ENCODE data around the gene GALNT2.

Gene GALNT2

DNA sequence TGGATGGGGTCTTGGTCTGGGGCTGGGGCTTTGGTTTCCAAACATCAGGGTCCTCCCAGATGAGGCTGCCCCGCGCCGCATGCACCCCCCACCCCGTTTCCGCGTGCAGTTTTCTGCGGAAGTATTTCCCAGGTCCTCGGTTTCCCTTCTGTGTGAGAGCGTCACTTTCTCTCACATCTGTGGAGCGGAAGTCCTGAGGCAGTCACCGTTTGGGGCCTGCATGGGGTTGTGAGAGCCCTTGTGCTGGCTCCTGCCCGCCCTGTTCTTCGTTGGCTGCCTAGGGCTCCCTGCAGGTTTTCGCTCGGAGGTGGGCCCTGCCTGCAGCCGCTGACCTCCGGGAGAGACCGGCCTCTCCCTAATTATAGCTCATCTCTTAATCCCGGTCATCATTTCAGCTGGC is 88.0 kb downstream of the GALNT2 start:
- no peak overlapping the region for H3K4me3 ChIP-seq (ENCODE audit: low read depth, low read length)
- H3K4me1 ChIP-seq (ENCODE audit: control insufficient read depth, insufficient read depth, low read length, unreplicated experiment), result peaks cover 28% of the 10 kb centered on the region
- H3K27me3 ChIP-seq (ENCODE audit: insufficient read depth, low read length), result no peaks in the 10 kb centered on the region
- no peak overlapping the region for H3K27ac ChIP-seq (ENCODE audit: low read depth, low read length)
- no peak overlapping the region for H2AFZ ChIP-seq (ENCODE audit: low read length, unreplicated experiment)
- H3K79me2 ChIP-seq (ENCODE audit: control insufficient read depth, insufficient read depth, low read length, unreplicated experiment), result peaks cover 88% of the 10 kb centered on the region
- H3K36me3 ChIP-seq (ENCODE audit: insufficient read depth, low read length), result peaks cover 8% of the 10 kb centered on the region; the same call in 1 of the 2 replicates

DNA sequence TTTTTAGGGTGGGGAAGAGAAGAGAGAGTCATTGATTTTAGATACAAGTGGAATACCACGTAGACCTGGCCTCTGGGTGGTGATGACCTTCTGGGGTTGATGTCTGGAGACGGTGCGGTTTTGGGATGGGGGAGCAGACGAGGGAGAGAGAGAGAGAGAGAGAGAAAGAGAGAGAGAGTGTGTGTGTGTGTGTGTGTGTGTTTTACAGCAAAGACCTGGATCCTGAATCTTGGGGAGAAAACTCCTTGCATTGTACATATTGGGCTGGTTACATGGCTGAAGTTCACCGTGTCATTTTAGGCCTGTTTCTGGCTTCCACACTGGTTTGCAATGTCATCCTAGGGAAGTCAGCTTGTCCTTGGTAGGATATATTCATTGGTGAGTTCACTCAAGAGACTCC is 89.0 kb downstream of the GALNT2 start:
- H3K27ac ChIP-seq (ENCODE audit: low read depth, low read length), result no peak overlapping the region
- no peak overlapping the region for H3K4me3 ChIP-seq (ENCODE audit: low read depth, low read length)
- no peaks in the 10 kb centered on the region for H3K27me3 ChIP-seq (ENCODE audit: insufficient read depth, low read length)
- peaks cover 8% of the 10 kb centered on the region; the same call in 1 of the 2 replicates for H3K36me3 ChIP-seq (ENCODE audit: insufficient read depth, low read length)
- H3K79me2 ChIP-seq (ENCODE audit: control insufficient read depth, insufficient read depth, low read length, unreplicated experiment), result peaks cover 85% of the 10 kb centered on the region
- no peak overlapping the region for H2AFZ ChIP-seq (ENCODE audit: low read length, unreplicated experiment)
- H3K4me1 ChIP-seq (ENCODE audit: control insufficient read depth, insufficient read depth, low read length, unreplicated experiment), result peaks cover 27% of the 10 kb centered on the region

DNA sequence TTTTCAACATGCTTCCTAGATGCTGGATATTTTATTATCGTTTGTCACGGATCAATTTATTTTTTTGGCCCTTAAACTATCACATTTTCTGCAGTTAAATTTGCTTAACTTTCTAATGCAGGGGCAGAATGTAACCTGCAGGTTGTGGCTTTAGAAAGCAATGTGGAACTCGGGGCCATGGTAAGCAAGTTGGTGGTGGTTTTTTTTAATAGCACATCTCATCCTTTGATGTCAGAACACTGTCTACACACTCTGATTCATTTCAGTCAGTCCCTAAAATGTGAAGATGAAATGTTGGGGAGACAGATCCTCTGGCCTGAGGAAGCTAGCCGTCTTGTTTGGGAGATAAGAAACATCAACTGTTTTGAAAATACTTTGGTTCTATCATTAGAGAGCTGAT is 89.5 kb downstream of the GALNT2 start:
- peaks cover 27% of the 10 kb centered on the region for H3K4me1 ChIP-seq (ENCODE audit: control insufficient read depth, insufficient read depth, low read length, unreplicated experiment)
- H3K79me2 ChIP-seq (ENCODE audit: control insufficient read depth, insufficient read depth, low read length, unreplicated experiment), result peaks cover 85% of the 10 kb centered on the region
- H3K27ac ChIP-seq (ENCODE audit: low read depth, low read length), result no peak overlapping the region
- H3K4me3 ChIP-seq (ENCODE audit: low read depth, low read length), result no peak overlapping the region
- H3K27me3 ChIP-seq (ENCODE audit: insufficient read depth, low read length), result no peaks in the 10 kb centered on the region
- no peak overlapping the region for H2AFZ ChIP-seq (ENCODE audit: low read length, unreplicated experiment)
- H3K36me3 ChIP-seq (ENCODE audit: insufficient read depth, low read length), result peaks cover 8% of the 10 kb centered on the region; the same call in 1 of the 2 replicates

DNA sequence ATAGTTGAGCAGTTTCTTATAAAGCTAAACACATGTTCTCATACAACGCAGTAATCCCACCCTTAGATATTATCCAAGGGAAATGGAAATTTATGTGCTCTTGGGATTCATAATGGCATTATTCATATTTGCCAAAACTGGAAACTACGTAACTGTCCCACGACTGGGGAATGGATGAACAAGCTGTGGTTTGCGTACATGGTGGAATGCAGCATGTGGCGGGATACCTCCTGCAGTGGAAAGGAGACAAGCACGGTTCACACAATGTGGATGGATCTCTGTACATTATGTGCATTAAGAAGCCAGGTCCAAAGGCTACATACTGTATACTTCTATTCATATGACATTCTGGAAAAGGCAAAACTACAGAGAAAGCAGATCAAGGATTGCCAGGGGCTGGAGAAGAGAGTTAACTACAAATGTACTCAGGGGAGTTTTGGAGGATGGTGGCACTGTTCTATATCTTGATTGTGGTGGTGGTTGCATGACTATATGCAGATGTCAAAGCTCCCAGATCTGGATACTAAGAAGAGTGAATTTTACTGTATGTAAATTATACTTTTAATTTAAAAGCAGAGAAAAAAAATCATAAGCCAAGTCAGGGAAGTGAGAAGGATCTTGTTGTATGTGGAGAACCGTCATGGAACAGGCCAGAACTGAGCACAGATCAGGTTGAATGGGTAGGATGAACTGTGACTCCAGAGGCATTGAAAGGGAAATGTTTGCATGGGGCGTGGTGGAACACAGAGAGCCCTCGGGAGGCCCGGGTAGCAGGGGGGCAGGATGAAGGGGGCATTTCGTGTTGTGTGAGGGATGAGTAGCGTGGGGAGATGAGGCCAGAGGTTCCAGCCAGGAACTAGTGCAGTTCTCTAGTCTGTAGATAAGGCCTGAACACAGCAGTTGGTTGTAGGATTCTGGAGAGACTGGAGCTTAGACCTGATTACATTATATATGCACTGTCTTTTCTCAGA is 90.7 kb downstream of the GALNT2 start:
- no peak overlapping the region for H3K4me3 ChIP-seq (ENCODE audit: low read depth, low read length)
- no peaks in the 10 kb centered on the region for H3K27me3 ChIP-seq (ENCODE audit: insufficient read depth, low read length)
- peaks cover 84% of the 10 kb centered on the region for H3K79me2 ChIP-seq (ENCODE audit: control insufficient read depth, insufficient read depth, low read length, unreplicated experiment)
- H2AFZ ChIP-seq (ENCODE audit: low read length, unreplicated experiment), result no peak overlapping the region
- H3K4me1 ChIP-seq (ENCODE audit: control insufficient read depth, insufficient read depth, low read length, unreplicated experiment), result peaks cover 36% of the 10 kb centered on the region
- H3K27ac ChIP-seq (ENCODE audit: low read depth, low read length), result 0 out of 2 replicates have a peak overlapping the region, but pooled peaks have one; percentile 5
- peaks cover 8% of the 10 kb centered on the region; the same call in 1 of the 2 replicates for H3K36me3 ChIP-seq (ENCODE audit: insufficient read depth, low read length)

DNA sequence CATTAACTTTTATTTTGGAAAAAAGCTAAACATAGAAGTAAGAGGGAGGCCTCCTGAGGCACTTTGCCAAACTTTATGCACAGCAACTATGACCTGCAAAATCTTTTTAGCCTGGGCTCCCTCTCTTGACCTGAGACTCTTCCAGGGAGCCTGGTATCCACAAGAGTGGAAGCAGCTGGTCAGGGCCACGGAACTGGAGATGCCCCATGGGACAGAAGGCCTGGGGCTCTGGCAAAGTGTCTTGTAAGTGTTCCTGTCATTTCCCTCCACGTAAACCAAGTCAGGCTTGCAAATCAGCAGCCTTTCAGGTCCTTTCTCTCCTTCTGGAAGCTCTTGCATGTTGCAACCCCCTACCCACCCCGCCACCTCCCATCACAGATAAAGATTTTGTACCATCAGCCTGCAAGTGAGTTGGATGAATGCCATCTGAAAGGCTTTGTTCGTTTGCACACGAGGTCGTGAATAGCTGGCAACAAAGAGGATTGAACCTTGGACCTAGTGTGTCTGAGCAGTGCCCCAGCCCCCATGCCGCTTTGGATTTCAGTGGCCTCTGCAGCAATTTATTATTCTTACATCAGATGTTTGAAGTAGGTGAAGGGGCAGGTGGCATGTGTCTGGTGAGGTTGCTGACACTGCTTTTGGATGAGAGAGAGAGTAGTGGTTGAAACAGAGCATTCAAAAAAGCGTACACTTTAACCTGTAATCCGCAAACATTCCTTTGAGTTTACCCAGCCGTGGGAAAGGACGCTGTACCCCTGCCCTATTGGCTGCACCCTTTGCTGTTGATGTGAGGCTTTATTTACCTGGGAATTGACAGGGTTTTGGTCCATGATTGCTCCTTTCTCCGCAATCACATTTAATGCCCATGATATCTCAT is 91.6 kb downstream of the GALNT2 start:
- Histone ChIP-seq H3K4me3 (ENCODE audit: low read depth, low read length) (no peak overlapping the region), H3K27me3 (ENCODE audit: insufficient read depth, low read length) (no peaks in the 10 kb centered on the region), H2AFZ (ENCODE audit: low read length, unreplicated experiment) (no peak overlapping the region), H3K4me1 (ENCODE audit: control insufficient read depth, insufficient read depth, low read length, unreplicated experiment) (peaks cover 34% of the 10 kb centered on the region), H3K79me2 (ENCODE audit: control insufficient read depth, insufficient read depth, low read length, unreplicated experiment) (peaks cover 88% of the 10 kb centered on the region), H3K36me3 (ENCODE audit: insufficient read depth, low read length) (peaks cover 8% of the 10 kb centered on the region; the same call in 1 of the 2 replicates), H3K27ac (ENCODE audit: low read depth, low read length) (0 out of 2 replicates have a peak overlapping the region, but pooled peaks have one; percentile 5)

DNA sequence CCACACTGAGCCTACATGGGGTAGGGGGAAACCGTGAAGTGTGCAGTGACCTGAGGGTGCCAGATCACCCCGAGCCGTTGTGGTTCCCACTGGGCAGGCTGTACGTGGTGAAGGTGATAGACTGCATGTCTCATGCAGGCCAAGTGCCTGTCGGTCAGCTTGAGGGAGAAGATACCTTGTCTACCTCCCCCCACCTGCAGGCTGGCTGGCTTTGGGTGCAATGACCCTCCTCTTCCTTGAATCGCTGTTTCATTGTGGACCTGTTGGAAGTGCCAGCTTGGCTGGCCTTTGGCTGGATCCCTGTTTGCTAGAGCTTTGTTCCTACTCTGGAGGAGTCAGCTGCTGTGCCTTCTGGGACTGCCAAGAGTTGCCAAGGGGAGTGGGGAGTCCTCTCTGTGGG is 92.5 kb downstream of the GALNT2 start:
- no peak overlapping the region for H2AFZ ChIP-seq (ENCODE audit: low read length, unreplicated experiment)
- H3K4me3 ChIP-seq (ENCODE audit: low read depth, low read length), result no peak overlapping the region
- peaks cover 29% of the 10 kb centered on the region for H3K4me1 ChIP-seq (ENCODE audit: control insufficient read depth, insufficient read depth, low read length, unreplicated experiment)
- H3K36me3 ChIP-seq (ENCODE audit: insufficient read depth, low read length), result peaks cover 8% of the 10 kb centered on the region; the same call in 1 of the 2 replicates
- no peaks in the 10 kb centered on the region for H3K27me3 ChIP-seq (ENCODE audit: insufficient read depth, low read length)
- no peak overlapping the region for H3K27ac ChIP-seq (ENCODE audit: low read depth, low read length)
- peaks cover 85% of the 10 kb centered on the region for H3K79me2 ChIP-seq (ENCODE audit: control insufficient read depth, insufficient read depth, low read length, unreplicated experiment)

DNA sequence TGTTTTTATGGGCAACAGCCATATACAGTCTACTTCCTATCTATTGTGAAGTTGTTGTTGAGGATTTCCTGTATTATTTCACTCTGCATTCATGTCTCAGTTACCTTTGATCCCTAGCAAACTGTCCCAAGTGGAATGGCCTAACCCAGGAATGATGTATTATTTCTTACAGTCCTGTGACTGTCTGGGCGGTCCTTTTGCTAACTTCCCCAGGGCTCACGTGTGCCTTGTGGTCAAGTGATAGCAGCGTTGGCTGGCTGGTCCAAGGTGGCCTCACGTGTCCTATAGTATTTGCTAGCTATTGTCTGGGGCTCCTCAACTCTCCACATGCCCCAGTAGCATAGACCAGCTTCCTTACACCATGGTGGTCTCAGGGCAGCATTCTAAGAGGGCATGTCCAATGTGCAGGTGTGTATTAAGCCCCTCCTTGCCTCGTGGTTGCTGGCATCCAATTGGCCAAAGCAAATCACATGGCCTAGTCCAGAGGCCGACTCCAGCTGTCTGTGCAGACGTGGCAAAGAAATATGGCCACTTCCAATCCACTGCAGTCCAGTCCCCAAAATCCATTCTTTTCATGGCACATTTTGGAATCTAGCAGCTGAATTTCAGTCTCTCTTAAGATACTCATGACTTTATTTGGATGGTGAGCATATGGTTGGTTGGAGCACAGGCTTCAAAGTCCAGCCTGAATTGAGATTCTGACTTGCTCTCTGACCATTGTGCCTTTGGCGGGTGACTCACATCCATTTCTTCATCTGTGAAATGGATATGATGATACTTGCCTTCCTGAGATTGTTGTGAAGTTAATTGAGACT is 94.1 kb downstream of the GALNT2 start:
- Histone ChIP-seq H3K4me3 (ENCODE audit: low read depth, low read length) (no peak overlapping the region), H3K27me3 (ENCODE audit: insufficient read depth, low read length) (no peaks in the 10 kb centered on the region), H3K36me3 (ENCODE audit: insufficient read depth, low read length) (peaks cover 8% of the 10 kb centered on the region; the same call in 1 of the 2 replicates), H3K79me2 (ENCODE audit: control insufficient read depth, insufficient read depth, low read length, unreplicated experiment) (peaks cover 76% of the 10 kb centered on the region), H3K4me1 (ENCODE audit: control insufficient read depth, insufficient read depth, low read length, unreplicated experiment) (peaks cover 29% of the 10 kb centered on the region), H3K27ac (ENCODE audit: low read depth, low read length) (no peak overlapping the region), H2AFZ (ENCODE audit: low read length, unreplicated experiment) (no peak overlapping the region)

DNA sequence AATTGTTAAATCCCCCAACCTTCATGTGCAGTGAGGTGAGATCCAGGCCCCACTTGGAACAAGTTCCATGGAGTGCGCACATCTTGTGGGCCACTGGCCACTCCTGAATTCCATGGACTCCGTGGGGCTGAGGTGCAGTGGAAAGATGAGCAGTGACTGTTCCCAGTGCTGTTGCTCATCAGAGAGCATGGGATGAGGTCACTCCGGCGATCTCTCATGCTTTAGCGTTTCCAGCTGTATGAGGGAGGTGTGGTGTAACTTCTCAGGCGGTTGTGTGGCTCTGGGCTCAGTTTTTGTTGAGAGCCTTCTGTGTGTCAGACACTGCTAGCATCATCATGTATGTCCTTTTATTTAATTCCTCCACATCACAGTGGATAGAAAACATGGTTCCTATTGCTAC is 96.2 kb downstream of the GALNT2 start:
- no peaks in the 10 kb centered on the region for H3K36me3 ChIP-seq (ENCODE audit: insufficient read depth, low read length)
- H2AFZ ChIP-seq (ENCODE audit: low read length, unreplicated experiment), result no peak overlapping the region
- H3K4me1 ChIP-seq (ENCODE audit: control insufficient read depth, insufficient read depth, low read length, unreplicated experiment), result peaks cover 25% of the 10 kb centered on the region
- no peaks in the 10 kb centered on the region for H3K27me3 ChIP-seq (ENCODE audit: insufficient read depth, low read length)
- H3K27ac ChIP-seq (ENCODE audit: low read depth, low read length), result peak overlapping the region; percentile 28; the same call in 1 of the 2 replicates
- H3K79me2 ChIP-seq (ENCODE audit: control insufficient read depth, insufficient read depth, low read length, unreplicated experiment), result peaks cover 75% of the 10 kb centered on the region
- H3K4me3 ChIP-seq (ENCODE audit: low read depth, low read length), result no peak overlapping the region

DNA sequence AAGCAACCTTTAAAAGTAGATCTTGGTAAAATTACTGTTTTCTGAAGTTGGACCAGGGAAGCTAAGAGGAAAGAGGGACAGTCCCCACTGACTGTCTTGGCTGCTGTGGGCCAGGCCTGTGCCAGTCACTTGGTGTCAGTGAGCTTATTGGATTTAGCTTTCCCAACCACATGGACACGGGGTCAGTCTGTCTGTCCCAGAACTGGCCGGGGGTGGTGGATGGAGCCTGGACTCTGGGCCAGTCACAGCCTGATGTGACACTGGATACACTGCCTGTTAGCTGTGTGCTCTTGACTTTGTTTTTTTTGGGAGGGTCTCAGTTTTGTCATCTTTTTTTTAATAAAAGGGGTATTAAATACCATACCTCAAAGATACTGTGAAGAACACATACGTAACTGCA is 96.7 kb downstream of the GALNT2 start:
- H3K27ac ChIP-seq (ENCODE audit: low read depth, low read length), result peak overlapping the region; percentile 28; the same call in 1 of the 2 replicates
- no peak overlapping the region for H3K4me3 ChIP-seq (ENCODE audit: low read depth, low read length)
- no peaks in the 10 kb centered on the region for H3K27me3 ChIP-seq (ENCODE audit: insufficient read depth, low read length)
- H3K4me1 ChIP-seq (ENCODE audit: control insufficient read depth, insufficient read depth, low read length, unreplicated experiment), result peaks cover 20% of the 10 kb centered on the region
- no peak overlapping the region for H2AFZ ChIP-seq (ENCODE audit: low read length, unreplicated experiment)
- no peaks in the 10 kb centered on the region for H3K36me3 ChIP-seq (ENCODE audit: insufficient read depth, low read length)
- H3K79me2 ChIP-seq (ENCODE audit: control insufficient read depth, insufficient read depth, low read length, unreplicated experiment), result peaks cover 73% of the 10 kb centered on the region

DNA sequence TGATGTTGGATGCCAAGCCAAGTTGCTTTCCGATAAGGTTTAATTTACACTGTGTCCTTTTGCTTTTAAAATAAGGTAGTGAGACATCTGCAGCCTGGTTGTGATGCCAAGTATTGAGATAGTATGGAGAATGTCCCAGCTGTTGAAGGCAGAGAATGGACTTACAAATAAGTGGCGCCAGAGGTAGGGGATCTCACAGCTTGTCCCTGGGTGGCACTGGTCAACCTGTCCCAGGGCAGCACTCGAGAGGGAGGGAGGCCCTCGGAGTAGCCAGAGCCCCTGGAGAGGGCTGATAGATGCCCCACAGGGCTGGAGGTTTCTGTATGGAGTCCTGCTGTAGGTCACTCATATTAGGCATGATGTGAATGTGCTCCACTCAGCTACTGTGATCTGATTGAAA is 98.5 kb downstream of the GALNT2 start:
- H3K27ac ChIP-seq (ENCODE audit: low read depth, low read length), result no peak overlapping the region
- H3K79me2 ChIP-seq (ENCODE audit: control insufficient read depth, insufficient read depth, low read length, unreplicated experiment), result peaks cover 74% of the 10 kb centered on the region

More for the DNA sequence above, 98.5 kb downstream of the GALNT2 start:
- peaks cover 24% of the 10 kb centered on the region for H3K4me1 ChIP-seq (ENCODE audit: control insufficient read depth, insufficient read depth, low read length, unreplicated experiment)
- H3K4me3 ChIP-seq (ENCODE audit: low read depth, low read length), result no peak overlapping the region
- no peaks in the 10 kb centered on the region for H3K27me3 ChIP-seq (ENCODE audit: insufficient read depth, low read length)
- H3K36me3 ChIP-seq (ENCODE audit: insufficient read depth, low read length), result no peaks in the 10 kb centered on the region
- H2AFZ ChIP-seq (ENCODE audit: low read length, unreplicated experiment), result no peak overlapping the region
